GM19467 (cell line): ENCODE results near the gene OST4.

Source experiments
- ATAC-seq: cut with Tn5 transposase; IDR thresholded peaks from one replicate; pipeline ENCODE4 v1.9.1; 2021; ENCODE audit warnings: mild to moderate bottlenecking, moderate library complexity; ENCODE audit not compliant: unreplicated experiment

OST4 gene

GRCh38 chr2:27027211-27027651 is 44.2 kb downstream of the OST4 start:
- no peak for ATAC-seq

DNA sequence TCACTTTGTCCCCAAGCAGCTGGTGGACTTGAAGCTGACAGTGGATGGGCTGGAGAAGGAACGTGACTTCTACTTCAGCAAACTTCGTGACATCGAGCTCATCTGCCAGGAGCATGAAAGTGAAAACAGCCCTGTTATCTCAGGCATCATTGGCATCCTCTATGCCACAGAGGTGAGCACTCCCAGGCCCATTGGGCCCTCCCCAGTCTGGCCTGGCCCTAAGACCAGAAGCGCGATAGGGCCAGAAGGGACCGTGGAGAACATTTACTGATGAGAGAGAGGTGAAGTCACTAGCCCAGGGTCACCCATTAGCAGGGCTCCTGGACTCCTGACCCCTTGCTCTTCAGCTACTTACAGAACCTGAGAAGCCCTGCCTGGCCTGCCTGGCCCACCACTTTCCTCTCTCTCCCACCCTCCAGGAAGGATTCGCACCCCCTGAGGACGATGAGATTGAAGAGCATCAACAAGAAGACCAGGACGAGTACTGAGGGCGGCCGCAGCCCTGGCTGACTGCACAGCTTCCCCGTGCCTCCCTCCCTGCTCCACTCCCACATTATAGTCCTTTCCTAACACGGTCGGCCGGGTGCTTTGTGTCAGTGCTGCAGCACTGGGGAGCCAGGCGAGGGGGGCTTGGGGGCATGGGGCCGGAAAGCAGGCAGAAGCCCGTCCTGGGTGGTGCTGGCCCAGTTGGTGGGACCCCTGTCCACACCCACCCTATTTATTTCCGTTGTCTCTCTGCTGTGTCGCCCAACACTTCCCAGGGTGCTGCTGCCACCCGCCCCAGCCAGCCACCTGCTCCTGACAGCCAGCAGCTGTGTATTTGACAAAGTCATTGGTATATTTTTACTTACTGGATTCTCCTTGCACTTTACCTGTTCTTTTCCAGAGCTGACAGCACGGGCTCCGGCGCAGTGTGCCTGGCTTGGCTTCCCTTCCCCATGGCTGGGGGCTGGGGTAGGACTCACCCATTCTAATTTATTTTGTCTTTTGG is 45.3 kb downstream of the OST4 start:
- no peak for ATAC-seq

DNA sequence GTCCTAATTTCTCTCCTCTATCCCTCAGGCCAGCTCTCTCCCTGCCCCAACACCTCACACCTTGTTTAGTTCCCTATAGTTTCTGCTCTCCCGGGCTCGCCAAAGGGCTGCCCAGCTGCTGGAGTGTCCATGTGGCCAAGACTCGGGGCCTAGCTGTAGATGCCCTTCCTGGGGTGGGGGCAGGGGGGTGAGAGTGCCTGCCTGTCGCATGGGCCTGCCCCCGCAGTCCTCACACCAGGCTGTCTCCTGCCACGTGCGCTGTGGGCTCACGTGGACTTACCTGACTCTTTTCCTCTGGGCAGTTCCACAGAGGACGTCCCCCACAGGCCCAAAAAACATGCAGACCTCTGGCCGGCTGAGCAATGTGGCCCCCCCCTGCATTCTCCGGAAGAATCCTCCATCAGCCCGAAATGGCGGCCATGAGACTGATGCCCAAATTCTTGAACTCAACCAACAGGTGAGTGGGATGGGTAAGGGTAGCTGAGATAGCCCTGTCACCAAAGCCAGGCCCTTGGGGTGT is 46.1 kb downstream of the OST4 start:
- no peak for ATAC-seq

- no peak for ATAC-seq
Observed at GRCh38 chr2:27024812-27025211, 46.6 kb downstream of the OST4 start.

DNA sequence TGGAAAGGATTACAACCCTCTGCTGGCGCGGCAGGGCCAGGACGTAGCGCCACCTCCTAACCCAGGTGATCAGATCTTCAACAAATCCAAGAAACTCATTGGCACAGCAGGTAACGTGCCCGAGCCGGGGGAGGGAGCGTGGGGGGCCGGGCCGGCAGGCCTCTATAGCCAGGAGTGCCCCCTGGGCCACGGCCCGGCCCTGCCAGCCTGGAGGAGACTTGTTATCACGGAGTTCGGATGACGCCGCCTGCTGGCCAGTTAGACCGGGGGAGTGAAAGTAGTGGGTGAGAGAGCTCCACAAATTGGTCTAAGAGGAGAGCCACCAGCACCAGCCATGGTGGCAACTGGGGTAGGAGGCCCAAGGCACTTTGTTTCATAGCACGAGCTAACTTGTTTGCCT is 47.3 kb downstream of the OST4 start:
- ATAC-seq, result no peak

- ATAC-seq, result no peak
Observed at GRCh38 chr2:27023740-27024139, 47.7 kb downstream of the OST4 start.

DNA sequence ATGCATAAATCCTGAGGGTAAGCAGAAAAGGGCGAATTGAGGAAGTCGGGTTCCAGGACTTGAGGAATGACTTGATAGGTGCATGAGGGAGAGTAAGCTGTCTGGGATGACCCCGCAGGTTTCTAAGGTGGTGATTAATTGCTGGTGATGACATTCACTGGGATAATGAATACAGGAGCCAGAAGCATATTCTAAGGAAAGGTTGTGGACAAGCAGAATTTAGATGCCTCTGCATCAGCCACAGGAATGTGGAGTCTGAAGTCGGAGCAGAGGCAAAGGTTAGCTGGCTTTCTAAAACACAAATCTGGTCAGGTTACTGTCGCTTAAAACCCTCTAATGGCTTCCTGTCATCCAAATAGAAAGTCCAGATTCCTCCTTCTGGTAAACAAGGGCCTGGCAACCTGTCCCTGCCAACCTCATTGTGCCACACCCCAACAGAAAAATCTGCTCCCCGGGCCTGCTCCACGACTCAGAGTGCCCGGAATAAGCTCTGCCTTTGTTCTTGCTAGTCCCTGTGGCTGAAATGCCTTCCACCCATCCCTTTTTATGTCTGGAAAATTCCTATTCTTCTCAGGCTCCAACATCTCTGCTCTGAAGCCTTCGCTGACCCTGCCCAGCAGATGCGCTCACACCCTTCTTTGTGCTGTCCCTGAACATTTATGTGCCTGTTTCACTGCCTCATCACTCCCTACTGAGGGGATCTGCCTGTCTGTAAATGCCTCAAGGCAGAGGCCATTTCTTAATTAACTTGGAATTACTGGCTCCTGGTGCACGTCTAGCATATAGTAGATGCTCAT is 50.0 kb downstream of the OST4 start:
- no peak for ATAC-seq
